ENCODE results near the gene ICAM3.
"Not testable (repeated sequence)": the region's sequence is repeated elsewhere in the genome, so short reads cannot be mapped to it uniquely, and the experiment has no call there.

ICAM3 gene

GRCh38 chr19:10339380-10339960, at the start of gene ICAM3:
TSS of gene ICAM3 (minus strand) at chr19:10339624. CDS start at chr19:10339614, 10 bp downstream.
- H3K27me3 ChIP-seq (ENCODE audit: insufficient read depth, poor library complexity, severe bottlenecking), result no peaks in the 10 kb centered on the region
- DNase-seq (ENCODE audit: low spot score) (no peak), ATAC-seq (ENCODE audit: low read depth) (no peak)
- no peak within 1 kb of the TSS for H3K4me3 ChIP-seq (ENCODE audit: severe bottlenecking)
- TF ChIP-seq CTCF (IDR thresholded peaks at IDR 0.05; ENCODE audit: poor library complexity, severe bottlenecking), result no peak
- no peaks in the 10 kb centered on the region for H3K9me3 ChIP-seq (ENCODE audit: severe bottlenecking)
- no peaks in the 10 kb centered on the region for H3K4me1 ChIP-seq (ENCODE audit: insufficient read depth, poor library complexity, severe bottlenecking)
- no peak within 1 kb of the TSS for H3K27ac ChIP-seq (ENCODE audit: poor library complexity, severe bottlenecking)
- H3K36me3 ChIP-seq (ENCODE audit: low read depth), result no peaks in the 10 kb centered on the region

- no peaks in the 10 kb centered on the region for H3K4me1 ChIP-seq (ENCODE audit: insufficient read depth, poor library complexity, severe bottlenecking)
- H3K27me3 ChIP-seq (ENCODE audit: insufficient read depth, poor library complexity, severe bottlenecking), result no peaks in the 10 kb centered on the region
- peaks cover 31% of the 10 kb centered on the region for H3K36me3 ChIP-seq (ENCODE audit: low read depth)
- H3K4me3 ChIP-seq (ENCODE audit: severe bottlenecking), result no peak overlapping the region
- peak; percentile 91 for TF ChIP-seq CTCF (IDR thresholded peaks at IDR 0.05; ENCODE audit: poor library complexity, severe bottlenecking)
- ATAC-seq (ENCODE audit: low read depth) (peak; percentile 69), DNase-seq (ENCODE audit: low spot score) (no peak)
- H3K27ac ChIP-seq (ENCODE audit: poor library complexity, severe bottlenecking), result no peak overlapping the region
- H3K9me3 ChIP-seq (ENCODE audit: severe bottlenecking), result no peaks in the 10 kb centered on the region
Observed at GRCh38 chr19:10388957-10389356, 49.5 kb upstream of the ICAM3 start.

GRCh38 chr19:10384580-10384979, 45.2 kb upstream of the ICAM3 start:
- no peaks in the 10 kb centered on the region for H3K27me3 ChIP-seq (ENCODE audit: insufficient read depth, poor library complexity, severe bottlenecking)
- no peak overlapping the region for H3K4me3 ChIP-seq (ENCODE audit: severe bottlenecking)
- no peaks in the 10 kb centered on the region for H3K9me3 ChIP-seq (ENCODE audit: severe bottlenecking)
- peaks cover under 1% of the 10 kb centered on the region; the same call in 1 of the 2 replicates for H3K36me3 ChIP-seq (ENCODE audit: low read depth)
- DNase-seq (ENCODE audit: low spot score) (no peak), ATAC-seq (ENCODE audit: low read depth) (no peak)
- TF ChIP-seq CTCF (IDR thresholded peaks at IDR 0.05; ENCODE audit: poor library complexity, severe bottlenecking), result no peak
- H3K4me1 ChIP-seq (ENCODE audit: insufficient read depth, poor library complexity, severe bottlenecking), result peaks cover under 1% of the 10 kb centered on the region
- no peak overlapping the region for H3K27ac ChIP-seq (ENCODE audit: poor library complexity, severe bottlenecking)

GRCh38 chr19:10383223-10383499, 43.7 kb upstream of the ICAM3 start:
- peaks cover 14% of the 10 kb centered on the region for H3K36me3 ChIP-seq (ENCODE audit: low read depth)
- not testable (repeated sequence) for H3K27me3 ChIP-seq (ENCODE audit: insufficient read depth, poor library complexity, severe bottlenecking); H3K9me3 ChIP-seq (ENCODE audit: severe bottlenecking); ATAC-seq (ENCODE audit: low read depth); DNase-seq (ENCODE audit: low spot score); H3K4me1 ChIP-seq (ENCODE audit: insufficient read depth, poor library complexity, severe bottlenecking); H3K27ac ChIP-seq (ENCODE audit: poor library complexity, severe bottlenecking); H3K4me3 ChIP-seq (ENCODE audit: severe bottlenecking)

- DNase-seq (ENCODE audit: low spot score) (peak; percentile 96), ATAC-seq (ENCODE audit: low read depth) (peak; percentile 97)
- Histone ChIP-seq H3K36me3 (ENCODE audit: low read depth) (peaks cover 21% of the 10 kb centered on the region), H3K9me3 (ENCODE audit: severe bottlenecking) (no peaks in the 10 kb centered on the region), H3K4me3 (ENCODE audit: severe bottlenecking) (peak within 1 kb of the TSS; percentile 85), H3K4me1 (ENCODE audit: insufficient read depth, poor library complexity, severe bottlenecking) (peaks cover 5% of the 10 kb centered on the region), H3K27me3 (ENCODE audit: insufficient read depth, poor library complexity, severe bottlenecking) (no peaks in the 10 kb centered on the region), H3K27ac (ENCODE audit: poor library complexity, severe bottlenecking) (peak within 1 kb of the TSS; percentile 38)
- TF ChIP-seq CTCF (IDR thresholded peaks at IDR 0.05; ENCODE audit: poor library complexity, severe bottlenecking), result no peak
Observed at GRCh38 chr19:10380313-10381102, 41.1 kb upstream of the ICAM3 start, which contains the start of gene TYK2. TSS of gene TYK2 (minus strand) at chr19:10380572. CDS start at chr19:10378406, 2,166 bp downstream.

Data from RWPE2 (cell line).